GM21786 (cell line): Measurements from ENCODE around the gene ACAD10.
"Not testable (repeated sequence)": the region's sequence is repeated elsewhere in the genome, so short reads cannot be mapped to it uniquely, and the experiment has no call there.

Experiments used
- ATAC-seq: cut with Tn5 transposase; IDR thresholded peaks from one replicate; pipeline ENCODE4 v1.9.1; 2021; ENCODE audit not compliant: unreplicated experiment

The ACAD10 gene

GRCh38 chr12:111686574-111687105, 787 bp downstream of the ACAD10 start:
- no peak for ATAC-seq

GRCh38 chr12:111687255-111687654, 1.4 kb downstream of the ACAD10 start:
- no peak for ATAC-seq

GRCh38 chr12:111687952-111688351, 2.1 kb downstream of the ACAD10 start:
- no peak for ATAC-seq

GRCh38 chr12:111691262-111691661, 5.4 kb downstream of the ACAD10 start:
- no peak for ATAC-seq

GRCh38 chr12:111692575-111693210, 6.8 kb downstream of the ACAD10 start:
- ATAC-seq = no peak

- no peak for ATAC-seq
Measured at GRCh38 chr12:111693818-111694217, 8.0 kb downstream of the ACAD10 start.

GRCh38 chr12:111699962-111700361, 14.1 kb downstream of the ACAD10 start:
- no peak for ATAC-seq

- ATAC-seq = no peak
Measured at GRCh38 chr12:111705672-111706071, 19.8 kb downstream of the ACAD10 start.

GRCh38 chr12:111706145-111706544, 20.3 kb downstream of the ACAD10 start:
- no peak for ATAC-seq

GRCh38 chr12:111715279-111715678, 29.4 kb downstream of the ACAD10 start:
- ATAC-seq = no peak

GRCh38 chr12:111719316-111719715, 33.5 kb downstream of the ACAD10 start:
- not testable (repeated sequence) for ATAC-seq

- ATAC-seq = no peak
Measured at GRCh38 chr12:111720457-111720856, 34.6 kb downstream of the ACAD10 start.

GRCh38 chr12:111723646-111724360, 38.0 kb downstream of the ACAD10 start:
- not testable (repeated sequence) for ATAC-seq

GRCh38 chr12:111728795-111729194, 42.9 kb downstream of the ACAD10 start:
- ATAC-seq = no peak

- ATAC-seq = no peak
Measured at GRCh38 chr12:111730420-111730819, 44.6 kb downstream of the ACAD10 start.

GRCh38 chr12:111732786-111733185, 46.9 kb downstream of the ACAD10 start:
- ATAC-seq = no peak

GRCh38 chr12:111733340-111733915, 47.6 kb downstream of the ACAD10 start:
- no peak for ATAC-seq

- ATAC-seq = not testable (repeated sequence)
Measured at GRCh38 chr12:111739524-111739923, 53.7 kb downstream of the ACAD10 start.

- no peak for ATAC-seq
Measured at GRCh38 chr12:111741235-111741812, 55.5 kb downstream of the ACAD10 start.

GRCh38 chr12:111745211-111745610, 59.4 kb downstream of the ACAD10 start:
- ATAC-seq = no peak

- ATAC-seq = no peak
Measured at GRCh38 chr12:111747333-111747732, 61.5 kb downstream of the ACAD10 start.
